A549 (cell line): ENCODE data around the gene SAA1. TPM values are rescaled to one million over a fixed set of nuclear protein-coding genes. Genes with fewer than 3 reads are reported as not detected.

Source experiments
- ATAC-seq, 2 experiments: fragments of 200-7000 bp in 1 of 2; fragments of >200 bp in 1 of 2; cut with Nextera tagmentation in 1 of 2; cut with Tn5 transposase in 1 of 2; 3 replicates each; pipeline versions ENCODE4 v1.8.0 to v1.9.1; 2018 to 2020; ENCODE audit warnings: mild to moderate bottlenecking in 1 of 2, moderate library complexity in 1 of 2
- CTCF ChIA-PET: fragments of 300-600 bp; sonication (Branson Sonifier 250); formaldehyde crosslinking; extraction: SDS; loops from one replicate; lab custom pipeline; 2021; ENCODE audit warnings: antibody characterized with exemption, inconsistent platforms; lab: Yijun Ruan, JAX
- POLR2A ChIA-PET: fragments of 350-600 bp; formaldehyde crosslinking; extraction: SDS; loops from one replicate; lab custom pipeline; 2021; ENCODE audit warnings: antibody characterized with exemption, inconsistent platforms; lab: Yijun Ruan, JAX
- DNase-seq, 2 experiments: peaks; one replicate each; pipeline versions ENCODE4 v3.0.0 to v3.0.0-alpha.2; 2011 to 2016; ENCODE audit warnings: low read depth in 1 of 2, low spot score in 1 of 2
- FAIRE-seq: peaks from 2 replicates; lab custom pipeline; 2011; peaks lifted over from hg19 to GRCh38; lab: Jason Lieb, UNC
- H3K27ac ChIP-seq, 2 experiments: fragments of >200 bp; sonication (Bioruptor Twin); formaldehyde crosslinking; 3 replicates each; pipeline ENCODE4 v1.5.1; 2016 to 2017
- H3K4me1 ChIP-seq: fragments of >200 bp; sonication (Bioruptor Twin); formaldehyde crosslinking; 3 replicates; pipeline ENCODE4 v1.6.1; 2016
- H3K4me2 ChIP-seq: fragments of >200 bp; sonication (Bioruptor Twin); formaldehyde crosslinking; 3 replicates; pipeline ENCODE4 v1.6.1; 2016
- H3K4me3 ChIP-seq: fragments of >200 bp; sonication (Bioruptor Twin); formaldehyde crosslinking; 3 replicates; pipeline ENCODE4 v1.5.1; 2016
- H3K9me3 ChIP-seq: fragments of >200 bp; sonication (Bioruptor Twin); formaldehyde crosslinking; 3 replicates; pipeline ENCODE4 v1.6.1; 2016
- BHLHE40 ChIP-seq: IDR thresholded peaks from 2 replicates; pipeline ENCODE4 v1.6.1; 2012; ENCODE audit warnings: low read depth, low read length, inconsistent platforms
- CBX2 ChIP-seq: fragments of 200-600 bp; sonication (generic); IDR thresholded peaks from 2 replicates; pipeline ENCODE4 v1.6.1; 2016; ENCODE audit warnings: low read depth, mild to moderate bottlenecking, borderline replicate concordance
- CBX8 ChIP-seq: fragments of 200-600 bp; sonication (generic); IDR thresholded peaks from 2 replicates; pipeline ENCODE4 v1.6.1; 2016
- CEBPB ChIP-seq, 2 experiments: fragments of >200 bp in 1 of 2; sonication (Bioruptor Twin) in 1 of 2; formaldehyde crosslinking in 1 of 2; IDR thresholded peaks; 2 replicates each; pipeline ENCODE4 v1.6.1; 2012 to 2016
- CHD2 ChIP-seq: fragments of 150-350 bp; IDR thresholded peaks from 2 replicates; pipeline ENCODE4 v1.6.1; 2014; ENCODE audit warnings: low read length; ENCODE audit not compliant: partially characterized antibody
- CHD4 ChIP-seq: fragments of 200-600 bp; sonication (generic); IDR thresholded peaks from 2 replicates; pipeline ENCODE4 v1.6.1; 2016; ENCODE audit warnings: antibody characterized with exemption, mild to moderate bottlenecking, borderline replicate concordance
- E2F6 ChIP-seq: IDR thresholded peaks from 2 replicates; pipeline ENCODE4 v1.6.1; 2012; ENCODE audit warnings: low read depth, borderline replicate concordance
- EP300 ChIP-seq, 2 experiments: fragments of >200 bp; sonication (Bioruptor Twin); formaldehyde crosslinking; IDR thresholded peaks; 2 replicates in 1 of 2; 3 replicates in 1 of 2; pipeline ENCODE4 v1.6.1; 2016 to 2017
- FOSB ChIP-seq: fragments of 250-450 bp; sonication (Bioruptor Pico); IDR thresholded peaks from 2 replicates; pipeline ENCODE4 v1.5.0; 2020; ENCODE audit warnings: mild to moderate bottlenecking, moderate library complexity
- FOXS1 ChIP-seq: fragments of 250-450 bp; sonication (Bioruptor Pico); IDR thresholded peaks from 2 replicates; pipeline ENCODE4 v1.5.0; 2020; ENCODE audit warnings: mild to moderate bottlenecking, moderate library complexity
- HES2 ChIP-seq: fragments of >200 bp; sonication (Bioruptor Twin); formaldehyde crosslinking; IDR thresholded peaks from 2 replicates; pipeline ENCODE4 v1.6.1; 2016
- HEYL ChIP-seq: fragments of 250-450 bp; sonication (Bioruptor Pico); IDR thresholded peaks from 2 replicates; pipeline ENCODE4 v1.8.0; 2021; ENCODE audit warnings: mild to moderate bottlenecking, moderate library complexity
- HOXA7 ChIP-seq: fragments of 250-450 bp; sonication (Bioruptor Pico); IDR thresholded peaks from 2 replicates; pipeline ENCODE4 v1.5.0; 2020; ENCODE audit warnings: mild to moderate bottlenecking, moderate library complexity
- HOXB13 ChIP-seq: fragments of 250-450 bp; sonication (Bioruptor Pico); IDR thresholded peaks from 2 replicates; pipeline ENCODE4 v1.5.0; 2020; ENCODE audit warnings: low read depth, mild to moderate bottlenecking, moderate library complexity
- HOXB5 ChIP-seq: fragments of 250-450 bp; sonication (Bioruptor Pico); IDR thresholded peaks from 2 replicates; pipeline ENCODE4 v1.5.0; 2020; ENCODE audit warnings: mild to moderate bottlenecking, moderate library complexity
- KDM1A ChIP-seq: fragments of 200-600 bp; sonication (generic); IDR thresholded peaks from 2 replicates; pipeline ENCODE4 v1.6.1; 2016; ENCODE audit warnings: low read depth, mild to moderate bottlenecking
- MAFK ChIP-seq: fragments of 450-650 bp; IDR thresholded peaks from 2 replicates; pipeline ENCODE4 v1.6.1; 2014; ENCODE audit not compliant: partially characterized antibody
- NPAS2 ChIP-seq: fragments of 250-450 bp; sonication (Bioruptor Pico); IDR thresholded peaks from 2 replicates; pipeline ENCODE4 v1.8.0; 2022; ENCODE audit warnings: mild to moderate bottlenecking, moderate library complexity, borderline replicate concordance
- NR3C1 ChIP-seq: fragments of >200 bp; sonication (Bioruptor Twin); formaldehyde crosslinking; IDR thresholded peaks from 3 replicates; pipeline ENCODE4 v1.6.1; 2017
- RAD21 ChIP-seq, 2 experiments: fragments of >200 bp in 1 of 2; sonication (Bioruptor Twin) in 1 of 2; formaldehyde crosslinking in 1 of 2; IDR thresholded peaks in 1 of 2; conservative IDR thresholded peaks in 1 of 2; 2 replicates in 1 of 2; 3 replicates in 1 of 2; pipeline ENCODE4 v1.6.1; 2012 to 2018; ENCODE audit warnings: inconsistent platforms in 1 of 2
- RARB ChIP-seq: fragments of 250-450 bp; sonication (Bioruptor Pico); IDR thresholded peaks from 2 replicates; pipeline ENCODE4 v1.8.0; 2021; ENCODE audit warnings: mild to moderate bottlenecking, moderate library complexity
- RCOR1 ChIP-seq: fragments of 150-350 bp; IDR thresholded peaks from 2 replicates; pipeline ENCODE4 v1.6.1; 2014; ENCODE audit warnings: antibody characterized with exemption, low read length, low read depth
- RNF2 ChIP-seq: fragments of 200-600 bp; sonication (generic); IDR thresholded peaks from 2 replicates; pipeline ENCODE4 v1.6.1; 2016; ENCODE audit warnings: low read depth, mild to moderate bottlenecking, antibody characterized with exemption, moderate library complexity, borderline replicate concordance
- SMC3 ChIP-seq: fragments of >200 bp; sonication (Bioruptor Twin); formaldehyde crosslinking; IDR thresholded peaks from 3 replicates; pipeline ENCODE4 v1.6.1; 2018; ENCODE audit warnings: inconsistent platforms
- SREBF2 ChIP-seq: fragments of 450-650 bp; IDR thresholded peaks from 2 replicates; pipeline ENCODE4 v1.6.1; 2014; ENCODE audit warnings: mild to moderate bottlenecking, moderate library complexity
- TFCP2L1 ChIP-seq: fragments of 250-450 bp; sonication (Bioruptor Pico); IDR thresholded peaks from 2 replicates; pipeline ENCODE4 v1.5.0; 2021; ENCODE audit warnings: mild to moderate bottlenecking
- ZFP36 ChIP-seq: fragments of 450-650 bp; IDR thresholded peaks from 2 replicates; pipeline ENCODE4 v1.6.1; 2014; ENCODE audit warnings: borderline replicate concordance; ENCODE audit not compliant: partially characterized antibody
- ZNF302 ChIP-seq: fragments of 250-450 bp; sonication (Bioruptor Pico); IDR thresholded peaks from 2 replicates; pipeline ENCODE4 v1.9.0; 2021; ENCODE audit warnings: inconsistent platforms, mild to moderate bottlenecking, moderate library complexity
- WGBS: methylation state at CpG from one replicate; pipeline ENCODE4 v1.1.6; 2017; ENCODE audit errors: missing lambda C conversion rate; 5-methylcytosine and 5-hydroxymethylcytosine counted together
- polyA plus RNA-seq, 4 experiments: library from polyadenylated mRNA; depleted of rRNA in 3 of 4; stranded (reverse); fragments of >200 nt; fragmentation: RNase III in 1 of 4; extraction: RNeasy Plus Mini Kit Qiagen cat#74134 plus additional on column Dnase treatment in 1 of 4; gene quantifications; 2 replicates in 3 of 4; 3 replicates in 1 of 4; pipeline ENCODE4 v1.2.3, GENCODE V29; 2011 to 2017
- TF ChIP-seq, protein P1 (sequence below): fragments of >200 bp; sonication (Bioruptor Twin); formaldehyde crosslinking; IDR thresholded peaks from 3 replicates; pipeline ENCODE4 v1.6.1; 2016

The SAA1 gene
- polyA plus RNA-seq, 2 of the 4 experiments (the other 2 are of a cell fraction) = 0.37 TPM; not detected in 1

- ATAC-seq (no peak), FAIRE-seq (no peak), DNase-seq (no peak)
- TF ChIP-seq HOXA7 (no peak), SMC3 (no peak), BHLHE40 (no peak), NPAS2 (CRISPR knock-in tag) (no peak), ZFP36 (no peak), SREBF2 (no peak), CBX2 (no peak), KDM1A (no peak), TFCP2L1 (CRISPR knock-in tag) (no peak), HES2 (no peak), CEBPB (IDR thresholded peaks at IDR 0.05) (no peak), E2F6 (no peak), CBX8 (no peak), RAD21 (conservative IDR thresholded peaks at IDR 0.05 in 1 of 2, IDR thresholded peaks at IDR 0.05 in 1 of 2) (no peak)
- no peak overlapping the region for H3K27ac ChIP-seq
- no peak overlapping the region for H3K4me3 ChIP-seq
- ChIA-PET CTCF (no interaction called here), POLR2A (no interaction called here)
- no peaks in the 10 kb centered on the region for H3K9me3 ChIP-seq
- H3K4me1 ChIP-seq = no peaks in the 10 kb centered on the region
- 73% methylated on average over 4 of the region's 4 CpGs for WGBS
- no peak overlapping the region for H3K4me2 ChIP-seq
Measured at GRCh38 chr11:18271206-18271605, 5.1 kb downstream of the SAA1 start.

DNA sequence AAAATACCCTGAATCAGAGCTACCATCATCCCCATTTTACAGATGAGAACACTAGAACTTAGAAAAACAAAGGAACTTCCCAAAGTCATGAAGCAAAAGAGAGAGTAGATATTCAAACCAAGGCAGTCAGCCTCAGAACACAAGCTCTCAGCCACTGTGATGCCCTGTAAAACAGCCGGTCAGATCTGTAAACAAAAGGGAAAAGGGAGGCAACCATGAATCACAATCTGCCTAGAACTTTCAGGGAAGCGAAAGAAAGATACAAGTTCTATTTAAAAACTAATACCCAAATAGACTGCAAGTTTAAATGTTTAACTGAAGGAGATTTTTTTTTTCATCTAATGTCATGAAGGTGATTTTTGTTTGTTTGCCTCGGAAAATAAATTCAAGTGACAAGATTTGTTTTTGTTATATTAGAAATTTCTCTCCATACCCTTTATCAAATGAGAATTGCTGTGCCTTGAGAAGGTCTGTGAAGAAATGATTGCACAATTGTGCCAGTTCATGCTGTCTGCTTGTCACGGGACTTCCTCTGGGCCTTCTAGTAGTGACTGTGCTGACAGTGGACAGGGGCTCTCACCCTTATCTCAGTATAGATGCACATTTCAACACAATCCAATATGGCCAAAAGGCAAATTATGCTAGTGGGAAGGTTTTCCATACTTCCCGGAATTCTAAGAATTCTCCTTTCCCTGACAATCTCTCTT lies 11.7 kb downstream of the SAA1 start:
- no peak overlapping the region for H3K4me2 ChIP-seq
- no peak for FAIRE-seq
- no peak for TF ChIP-seq E2F6
- no peak for TF ChIP-seq MAFK
- TF ChIP-seq CBX2 = no peak
- no peak for TF ChIP-seq HEYL
- TF ChIP-seq NR3C1 = no peak
- TF ChIP-seq SREBF2 = no peak
- no peak for TF ChIP-seq CHD2
- TF ChIP-seq HOXB5 (CRISPR knock-in tag) = no peak
- no peak for TF ChIP-seq RARB (CRISPR knock-in tag)
- TF ChIP-seq FOXS1 = no peak
- no peak for TF ChIP-seq SMC3
- TF ChIP-seq RNF2 = no peak
- no peak for TF ChIP-seq ZNF302 (CRISPR knock-in tag)
- TF ChIP-seq, protein P1, sequence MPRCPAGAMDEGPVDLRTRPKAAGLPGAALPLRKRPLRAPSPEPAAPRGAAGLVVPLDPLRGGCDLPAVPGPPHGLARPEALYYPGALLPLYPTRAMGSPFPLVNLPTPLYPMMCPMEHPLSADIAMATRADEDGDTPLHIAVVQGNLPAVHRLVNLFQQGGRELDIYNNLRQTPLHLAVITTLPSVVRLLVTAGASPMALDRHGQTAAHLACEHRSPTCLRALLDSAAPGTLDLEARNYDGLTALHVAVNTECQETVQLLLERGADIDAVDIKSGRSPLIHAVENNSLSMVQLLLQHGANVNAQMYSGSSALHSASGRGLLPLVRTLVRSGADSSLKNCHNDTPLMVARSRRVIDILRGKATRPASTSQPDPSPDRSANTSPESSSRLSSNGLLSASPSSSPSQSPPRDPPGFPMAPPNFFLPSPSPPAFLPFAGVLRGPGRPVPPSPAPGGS = no peak
- TF ChIP-seq HOXB13 (CRISPR knock-in tag) = no peak
- no peak for TF ChIP-seq EP300 (IDR thresholded peaks at IDR 0.05)
- no peak for TF ChIP-seq FOSB (CRISPR knock-in tag)
- TF ChIP-seq CHD4 = no peak
- no peak for TF ChIP-seq RCOR1
- TF ChIP-seq, all 56 proteins: peak for 0
- no peak for DNase-seq
- no peak for ATAC-seq
- ChIA-PET CTCF (no interaction called here), POLR2A (no interaction called here)
- Histone ChIP-seq H3K9me3 (no peaks in the 10 kb centered on the region), H3K27ac (no peak overlapping the region), H3K4me1 (no peaks in the 10 kb centered on the region), H3K4me3 (no peak overlapping the region)
- 85% methylated on average over 5 of the region's 5 CpGs for WGBS
